HuH-7.5 (cell line): ENCODE data around the gene PLEKHM2.
A peak's percentile ranks its signal among the peaks of the same experiment; 100 is the strongest.

Source experiments
- DNase-seq: peaks from one replicate; pipeline ENCODE4 v3.0.0; 2011; ENCODE audit warnings: low spot score

The PLEKHM2 gene

GRCh38 chr1:15758343-15758931 lies 74.3 kb downstream of the PLEKHM2 start, which contains the start of gene FBLIM1:
FBLIM1 (plus strand) TSS chr1:15758795; CDS start chr1:15764984, 6,189 bp downstream.
- peak; percentile 58 for DNase-seq

GRCh38 chr1:15758953-15759661 lies 75.0 kb downstream of the PLEKHM2 start:
- DNase-seq, result peak; percentile 56

DNA sequence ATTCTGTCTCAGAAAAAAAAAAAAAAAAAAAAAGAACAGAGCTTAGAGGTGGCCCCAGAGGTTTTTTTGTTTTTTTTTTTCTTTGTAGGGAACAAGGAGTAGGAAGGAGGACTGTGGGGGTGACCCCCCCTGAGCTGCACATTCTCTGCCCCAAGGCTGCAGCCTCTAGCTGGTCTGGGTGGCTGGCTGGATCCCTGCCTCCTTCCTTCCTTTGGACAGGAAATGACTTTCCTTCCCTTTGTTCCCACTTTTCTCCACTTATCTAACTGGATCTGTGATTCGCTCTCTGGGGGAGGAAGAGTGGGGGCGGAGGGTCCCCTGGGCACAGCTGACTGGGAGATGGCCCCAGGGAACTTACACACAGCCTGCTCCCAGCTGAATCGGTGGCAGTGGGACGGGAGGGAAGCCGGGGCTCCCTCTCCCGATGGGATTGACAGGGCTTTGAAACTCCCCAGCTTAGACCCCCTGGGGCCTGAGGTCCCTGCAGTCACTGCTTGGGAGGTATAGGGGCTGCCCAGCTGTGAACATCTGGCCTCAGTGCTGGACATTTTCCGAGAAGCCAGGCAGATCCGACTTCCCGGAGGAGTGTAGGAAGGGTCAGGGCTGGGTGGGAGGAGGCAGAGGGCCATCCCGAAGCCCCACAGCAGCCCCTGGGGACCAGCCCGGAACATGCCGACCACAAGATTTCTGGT lies 76.5 kb downstream of the PLEKHM2 start:
- peak; percentile 55 for DNase-seq

DNA sequence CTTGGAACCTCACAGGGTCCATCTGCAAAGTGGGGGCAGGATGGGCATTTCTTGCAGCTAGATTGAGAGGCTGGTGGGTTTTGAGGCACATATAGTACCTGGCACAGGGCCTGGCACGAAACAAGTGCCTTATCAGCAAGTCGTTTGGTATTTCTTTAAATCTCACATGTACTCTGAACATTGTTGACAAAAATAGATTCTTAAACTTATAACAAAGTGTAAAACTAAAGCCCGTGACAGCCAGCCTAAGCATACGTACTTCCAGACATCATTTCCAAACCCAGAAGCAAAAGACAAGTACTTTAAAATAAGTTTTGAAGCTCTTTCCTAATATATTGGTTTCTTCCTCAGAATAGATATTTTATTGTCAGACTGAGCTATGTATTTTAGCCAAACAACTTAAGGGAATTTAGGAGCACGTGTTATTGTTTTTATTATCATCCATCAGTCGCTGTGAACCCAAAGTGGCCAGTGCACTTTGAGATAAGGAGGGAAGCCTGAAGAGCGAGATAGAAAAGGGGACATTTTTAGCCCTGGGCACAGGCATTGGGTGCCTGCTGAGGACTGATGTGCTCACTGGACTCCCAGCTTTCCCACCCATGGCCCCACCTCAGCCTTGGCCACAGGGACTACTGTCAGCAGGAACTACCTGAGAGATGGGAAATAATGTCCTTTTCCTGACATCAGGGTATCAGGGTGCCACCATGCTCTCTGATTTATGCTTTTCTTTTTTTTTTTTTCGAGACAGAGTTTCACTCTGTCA lies 77.4 kb downstream of the PLEKHM2 start:
- peak; percentile 18 for DNase-seq

DNA sequence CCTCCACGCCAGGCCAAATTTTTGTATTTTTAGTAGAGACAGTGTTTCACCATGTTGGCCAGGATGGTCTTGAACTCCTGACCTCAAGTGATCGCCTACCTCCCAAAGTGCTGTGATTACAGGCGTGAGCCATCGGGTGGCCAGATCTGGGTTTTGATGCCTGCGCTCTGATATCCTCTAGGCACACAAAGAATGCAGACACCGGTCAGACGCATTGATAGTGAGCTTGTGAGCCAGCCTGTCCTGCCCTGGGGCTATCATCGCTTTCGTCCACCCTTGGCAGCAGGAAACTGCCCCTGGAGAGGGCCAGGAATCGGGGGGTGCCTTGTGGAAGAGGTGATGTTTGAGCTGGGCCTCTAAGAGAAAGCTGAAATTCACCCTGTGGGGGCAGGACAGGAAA lies 78.4 kb downstream of the PLEKHM2 start:
- peak; percentile 6 for DNase-seq

- DNase-seq, result no peak
These were observed 80.2 kb downstream of the PLEKHM2 start for GRCh38 chr1:15764269-15764764.

GRCh38 chr1:15764890-15765289 lies 80.8 kb downstream of the PLEKHM2 start:
- DNase-seq, result no peak

DNA sequence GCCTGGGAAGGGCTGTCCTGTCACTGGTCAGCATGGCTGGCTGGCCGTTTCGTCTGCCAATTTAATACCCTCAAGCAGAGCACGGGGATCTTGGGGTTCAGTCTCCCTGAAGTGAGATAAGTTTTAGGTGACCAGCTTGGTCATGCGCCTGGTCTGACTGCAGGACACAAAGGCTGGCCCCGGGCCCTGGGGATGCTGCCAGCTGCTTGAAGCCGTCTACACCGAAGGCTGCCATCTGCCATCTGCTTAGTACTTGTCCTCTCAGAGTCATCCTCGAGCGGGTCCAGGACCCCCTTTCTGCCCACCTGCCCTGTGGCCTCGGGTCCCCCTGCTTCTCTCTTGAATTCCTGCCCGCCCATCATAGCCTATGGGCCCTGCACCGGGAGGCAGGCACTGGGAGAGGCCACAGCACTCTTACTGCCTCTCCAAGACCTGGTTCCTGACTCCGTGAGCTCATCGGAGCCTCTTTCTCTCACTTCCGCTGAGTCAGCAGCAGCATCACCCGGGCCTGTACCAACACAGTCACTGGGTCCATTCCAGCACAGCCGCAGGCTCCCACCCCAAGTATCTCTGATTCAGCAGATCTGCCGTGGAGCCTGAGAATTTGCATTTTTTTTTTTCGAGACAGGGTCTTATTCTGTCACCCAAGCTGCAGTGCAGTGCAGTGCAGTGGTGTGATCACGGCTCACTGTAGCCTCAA lies 81.5 kb downstream of the PLEKHM2 start:
- DNase-seq, result no peak

- no peak for DNase-seq
These were observed 83.8 kb downstream of the PLEKHM2 start for GRCh38 chr1:15767941-15768340.

- no peak for DNase-seq
These were observed 84.3 kb downstream of the PLEKHM2 start for GRCh38 chr1:15768388-15768787.

- no peak for DNase-seq
These were observed 86.3 kb downstream of the PLEKHM2 start for GRCh38 chr1:15770313-15770962.

DNA sequence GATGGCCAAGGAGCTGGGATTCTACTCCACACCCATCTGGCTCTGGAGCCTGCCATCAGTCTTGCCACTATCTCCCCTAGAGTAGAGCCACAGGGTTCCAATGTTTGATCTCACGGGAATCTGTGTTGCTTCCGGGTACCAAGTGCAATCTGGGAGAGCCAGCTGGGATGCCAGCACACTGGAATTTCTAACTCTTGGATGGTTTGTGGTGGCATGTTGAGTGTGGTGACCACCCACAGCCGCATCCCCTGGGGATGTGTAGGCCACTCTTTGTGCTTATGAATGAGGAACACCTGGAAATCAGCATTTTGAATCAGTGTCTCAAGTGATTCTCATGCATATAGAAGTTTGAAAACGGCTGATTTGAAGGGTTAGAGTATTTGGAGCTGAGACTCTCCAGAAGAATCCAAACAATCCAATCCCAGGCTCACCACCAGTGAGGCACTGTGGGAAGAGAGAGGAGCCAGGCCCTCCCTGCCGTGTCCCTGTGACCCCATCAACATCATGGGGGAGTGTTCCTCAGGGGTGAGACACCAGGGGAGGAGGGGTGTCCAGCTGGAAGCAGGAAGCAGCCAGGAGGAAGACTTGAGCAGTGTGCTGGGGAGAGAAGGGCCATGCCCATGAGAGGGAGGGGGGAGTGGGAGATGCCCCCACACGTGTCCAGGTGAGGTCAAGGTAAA lies 87.9 kb downstream of the PLEKHM2 start:
- no peak for DNase-seq

DNA sequence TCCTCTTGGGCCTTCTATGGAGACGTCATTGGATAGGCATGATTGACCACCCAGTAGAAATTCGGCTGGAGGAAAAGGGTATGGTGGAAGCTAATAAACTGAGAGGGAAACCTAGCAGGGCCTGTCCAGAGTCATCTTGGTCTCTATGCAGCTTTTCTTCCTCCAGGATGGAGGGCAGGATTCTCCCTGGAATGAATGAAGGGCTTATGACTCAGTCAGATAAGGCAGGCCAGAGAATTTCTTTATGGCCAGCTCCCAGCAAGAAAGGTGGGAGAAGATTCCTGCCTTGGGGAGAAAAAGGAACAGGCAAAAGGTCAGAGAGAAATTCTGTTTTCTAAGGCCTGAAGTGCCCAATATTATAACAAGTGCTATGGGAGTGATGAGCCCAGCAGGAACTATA lies 91.6 kb downstream of the PLEKHM2 start:
- DNase-seq, result no peak

DNA sequence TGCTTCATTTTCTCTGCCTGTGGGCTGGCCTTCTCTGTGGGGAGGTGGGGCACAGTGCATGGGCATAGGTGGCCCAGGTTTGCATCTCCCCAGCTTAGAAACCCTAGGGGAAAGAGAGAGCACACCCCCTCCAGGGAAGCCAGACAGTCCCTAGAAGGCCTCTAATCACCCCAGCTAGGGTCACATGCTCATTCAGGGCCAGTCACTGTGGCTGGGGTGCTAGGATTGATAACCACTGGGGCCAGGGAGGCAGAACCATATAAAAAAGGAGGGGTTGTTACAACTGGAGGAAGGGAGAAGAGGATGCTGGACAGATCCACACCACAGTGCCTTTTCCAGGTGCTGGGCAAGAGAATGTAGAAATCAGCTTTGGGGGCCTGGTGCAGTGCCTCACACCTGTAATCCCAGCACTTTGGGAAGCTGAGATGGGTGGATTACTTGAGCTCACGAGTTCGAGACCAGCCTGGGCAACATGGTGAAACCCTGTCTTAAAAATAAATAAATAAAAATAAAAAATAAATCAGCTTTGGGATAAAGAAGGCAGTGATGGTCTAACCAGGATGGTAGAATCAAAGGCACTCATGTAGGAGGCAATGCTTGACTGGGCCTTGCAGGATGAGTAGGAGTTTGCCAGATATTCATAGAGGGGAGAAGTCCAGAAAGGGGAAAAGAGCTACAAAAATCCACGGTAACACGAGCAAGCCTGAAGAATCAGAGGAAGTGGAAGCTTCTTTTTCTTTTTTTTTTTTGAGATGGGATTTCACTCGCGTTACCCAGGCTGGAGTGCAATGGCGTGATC lies 94.0 kb downstream of the PLEKHM2 start:
- no peak for DNase-seq
